T-helper 17 cell (primary cell): Measurements from ENCODE around the gene RALGAPA2. TPM values are rescaled to one million over a fixed set of nuclear protein-coding genes. Genes with fewer than 3 reads are reported as not detected.
A peak's percentile ranks its signal among the peaks of the same experiment; 100 is the strongest.
"Not testable (repeated sequence)": the region's sequence is repeated elsewhere in the genome, so short reads cannot be mapped to it uniquely, and the experiment has no call there.

ENCODE experiments used
- ATAC-seq: fragments of 150-1000 bp; cut with Tn5 transposase; 2 replicates; pipeline ENCODE4 v1.10.0; 2021; ENCODE audit warnings: mild to moderate bottlenecking, moderate library complexity
- DNase-seq, 3 donors: peaks; one replicate each; pipeline versions ENCODE4 v3.0.0 to v3.0.0-alpha.2; 2020 to 2021
- H3K9me3 ChIP-seq: one replicate; pipeline ENCODE4 v1.7.0; 2013; ENCODE audit warnings: low read length, mild to moderate bottlenecking; ENCODE audit not compliant: control insufficient read depth, poor library complexity, severe bottlenecking
- H3K27ac Mint-ChIP-seq: one replicate; pipeline ENCODE4 v1.8.0; 2022; ENCODE audit warnings: mild to moderate bottlenecking, moderate library complexity, mixed read lengths
- H3K27me3 Mint-ChIP-seq: one replicate; pipeline ENCODE4 v1.8.0; 2022; ENCODE audit warnings: mixed read lengths
- H3K36me3 Mint-ChIP-seq: one replicate; pipeline ENCODE4 v1.8.0; 2022; ENCODE audit warnings: low read depth, mixed read lengths
- H3K4me1 Mint-ChIP-seq: one replicate; pipeline ENCODE4 v1.8.0; 2022; ENCODE audit warnings: mild to moderate bottlenecking, mixed read lengths
- H3K4me3 Mint-ChIP-seq: one replicate; pipeline ENCODE4 v1.8.0; 2022; ENCODE audit warnings: mild to moderate bottlenecking, moderate library complexity, mixed read lengths
- total RNA-seq, 4 donors: library from RNA in 2 of 4; stranded (reverse) in 2 of 4; gene quantifications; one replicate each; pipeline ENCODE4 v1.2.3 and lab custom pipeline; 2022 to 2026

RALGAPA2 gene
- total RNA-seq, 2 donors from 2014 or later: 27.8 to 29.5 TPM

GRCh38 chr20:20547221-20547875 is 165.1 kb downstream of the RALGAPA2 start:
- Mint-ChIP-seq H3K4me1 (peaks cover 8% of the 10 kb centered on the region), H3K4me3 (no peak overlapping the region), H3K27ac (peak overlapping the region; percentile 57), H3K36me3 (peaks cover 8% of the 10 kb centered on the region), H3K27me3 (no peaks in the 10 kb centered on the region)
- ATAC-seq (no peak), DNase-seq (no peak)
- H3K9me3 ChIP-seq: no peaks in the 10 kb centered on the region

DNA sequence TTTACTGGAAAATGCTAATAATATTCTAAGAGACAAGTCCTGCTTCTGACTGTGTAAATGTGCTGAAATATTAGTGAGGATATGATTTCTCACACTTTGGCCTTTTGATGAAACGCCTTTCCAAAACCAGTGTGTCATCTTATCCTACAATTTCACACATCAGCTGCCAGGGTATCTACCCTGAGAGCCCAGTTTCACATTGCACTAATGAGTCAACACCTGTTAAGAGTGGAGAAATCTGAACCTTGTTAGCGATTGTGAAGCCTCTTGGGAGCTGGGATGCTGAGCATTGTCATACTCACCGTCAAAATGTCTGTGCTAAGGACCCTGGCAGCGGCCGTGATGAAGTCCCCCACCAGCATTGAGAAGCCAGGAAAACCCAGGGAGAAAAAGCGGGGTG is 166.0 kb downstream of the RALGAPA2 start:
- Mint-ChIP-seq H3K4me3 (no peak overlapping the region), H3K36me3 (peaks cover 11% of the 10 kb centered on the region), H3K4me1 (peaks cover 8% of the 10 kb centered on the region), H3K27me3 (no peaks in the 10 kb centered on the region), H3K27ac (peak overlapping the region; percentile 57)
- ATAC-seq: no peak
- DNase-seq: no peak
- no peaks in the 10 kb centered on the region for H3K9me3 ChIP-seq

- H3K27ac Mint-ChIP-seq, H3K9me3 ChIP-seq, H3K27me3 Mint-ChIP-seq, ATAC-seq, H3K4me1 Mint-ChIP-seq, H3K4me3 Mint-ChIP-seq, DNase-seq: not testable (repeated sequence)
- H3K36me3 Mint-ChIP-seq: peaks cover 11% of the 10 kb centered on the region
These were observed 169.1 kb downstream of the RALGAPA2 start for GRCh38 chr20:20543348-20543747.

DNA sequence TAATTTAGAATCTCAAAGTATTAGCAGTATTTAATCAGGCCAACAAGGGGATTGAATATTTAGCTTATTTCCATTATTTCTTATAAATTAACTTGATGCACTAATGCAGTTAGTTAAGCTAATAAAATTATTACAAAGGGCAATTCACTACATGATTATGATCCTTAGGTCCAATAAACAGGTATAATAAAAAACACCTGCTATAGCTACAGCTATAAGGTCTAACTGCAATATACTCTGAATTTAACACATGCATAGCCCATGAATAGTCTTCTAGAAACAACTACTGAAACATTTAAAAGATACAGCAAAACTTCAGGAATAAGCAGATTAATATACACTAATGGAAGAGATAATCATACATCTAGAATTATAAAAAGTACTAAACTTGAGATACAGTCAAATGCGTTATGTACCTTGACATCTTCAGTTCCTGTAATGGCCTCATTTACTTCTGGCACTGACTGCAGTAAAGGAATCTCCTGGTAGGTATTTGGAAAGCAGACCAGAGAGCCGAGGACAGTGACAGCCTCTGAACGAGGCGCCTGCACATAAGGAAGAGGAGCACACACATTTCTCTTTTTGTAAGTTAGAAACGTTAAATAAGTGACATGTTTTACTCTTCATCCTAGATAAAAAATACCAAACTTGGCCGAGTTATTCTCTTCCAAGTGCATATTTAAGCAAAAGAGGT is 176.1 kb downstream of the RALGAPA2 start:
- DNase-seq: no peak
- no peaks in the 10 kb centered on the region for H3K4me1 Mint-ChIP-seq
- ATAC-seq: no peak
- H3K27me3 Mint-ChIP-seq: no peaks in the 10 kb centered on the region
- no peak overlapping the region for H3K4me3 Mint-ChIP-seq
- no peak overlapping the region for H3K27ac Mint-ChIP-seq
- H3K36me3 Mint-ChIP-seq: peaks cover 7% of the 10 kb centered on the region
- no peaks in the 10 kb centered on the region for H3K9me3 ChIP-seq

DNA sequence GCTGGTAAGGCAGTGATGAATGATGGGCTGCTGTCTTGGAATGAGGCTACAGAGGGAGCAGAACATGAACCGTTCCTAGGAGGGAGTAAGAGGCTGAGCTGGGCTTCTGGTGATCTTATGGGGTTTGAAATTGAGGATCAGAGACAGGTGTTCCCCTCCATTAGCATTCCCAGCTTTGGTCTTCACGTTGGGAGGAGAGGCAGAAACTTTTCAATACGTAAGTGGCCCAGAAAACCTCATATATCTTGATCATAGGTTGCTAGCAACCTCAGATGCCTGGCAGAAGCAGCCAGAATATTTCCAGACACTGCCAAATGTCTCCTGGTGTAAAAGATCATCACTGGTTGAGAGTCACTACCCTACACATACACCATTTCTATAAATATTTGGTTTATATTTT is 177.4 kb downstream of the RALGAPA2 start:
- no peak overlapping the region for H3K4me3 Mint-ChIP-seq
- no peaks in the 10 kb centered on the region for H3K9me3 ChIP-seq
- peaks cover 7% of the 10 kb centered on the region for H3K36me3 Mint-ChIP-seq
- H3K27me3 Mint-ChIP-seq: no peaks in the 10 kb centered on the region
- no peak overlapping the region for H3K27ac Mint-ChIP-seq
- DNase-seq (no peak), ATAC-seq (no peak)
- no peaks in the 10 kb centered on the region for H3K4me1 Mint-ChIP-seq

DNA sequence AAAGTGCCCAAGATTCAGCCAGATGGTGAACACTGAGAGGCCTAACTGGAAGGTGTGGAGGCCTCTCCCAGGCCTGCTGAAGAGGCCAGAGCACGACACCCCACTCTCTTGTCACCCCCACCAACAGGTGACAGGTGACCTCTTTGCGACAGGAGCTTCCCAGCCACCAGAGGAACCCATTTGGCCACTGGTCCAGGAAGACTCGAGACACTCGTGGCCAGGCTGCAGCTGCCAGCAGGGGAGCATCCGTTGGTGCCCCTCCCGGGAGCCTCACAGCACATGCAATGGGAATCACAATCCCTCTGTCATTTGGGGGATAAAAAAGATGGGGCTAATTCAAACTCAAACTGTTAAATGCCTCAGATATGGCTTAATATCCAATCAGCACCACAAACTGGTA is 181.2 kb downstream of the RALGAPA2 start:
- peaks cover 16% of the 10 kb centered on the region for H3K36me3 Mint-ChIP-seq
- ATAC-seq (no peak), DNase-seq (no peak)
- H3K4me1 Mint-ChIP-seq: peaks cover 2% of the 10 kb centered on the region
- H3K27ac Mint-ChIP-seq: no peak overlapping the region
- no peaks in the 10 kb centered on the region for H3K9me3 ChIP-seq
- H3K27me3 Mint-ChIP-seq: no peaks in the 10 kb centered on the region
- no peak overlapping the region for H3K4me3 Mint-ChIP-seq

DNA sequence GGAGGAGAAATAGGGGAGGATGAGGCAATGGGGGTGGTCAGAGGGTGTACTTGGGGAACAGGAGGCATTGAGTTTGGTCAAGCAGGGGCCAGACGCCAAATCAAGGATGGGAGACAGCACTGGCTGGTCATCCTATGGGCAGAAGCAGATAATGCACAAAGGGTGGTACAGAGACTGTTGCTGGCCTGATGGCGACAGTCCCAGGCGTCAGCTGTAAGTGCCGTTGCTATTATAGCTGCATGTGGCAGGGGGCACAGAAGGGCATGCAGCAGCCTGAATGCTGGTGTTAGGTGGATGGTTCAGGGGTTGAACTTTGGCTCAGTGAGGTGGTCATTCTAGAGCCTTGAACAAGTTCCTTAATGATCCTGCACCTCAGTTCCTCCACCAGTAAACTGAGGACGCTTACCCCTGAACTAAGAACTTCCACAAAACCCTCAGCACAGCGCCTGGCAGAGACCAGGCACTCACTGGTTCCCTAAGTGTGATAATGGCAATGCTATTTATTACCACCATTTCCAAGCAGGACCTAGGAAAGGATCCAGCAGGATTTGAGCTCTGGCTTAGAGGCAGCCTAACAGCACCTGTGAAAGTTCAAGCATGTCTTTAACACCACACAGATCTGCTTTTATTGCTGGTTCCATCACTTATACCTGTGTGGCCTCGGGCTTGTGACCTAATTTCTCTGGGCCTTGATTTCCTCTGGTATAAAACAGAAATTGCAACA is 181.9 kb downstream of the RALGAPA2 start:
- Mint-ChIP-seq H3K4me3 (no peak overlapping the region), H3K27ac (no peak overlapping the region), H3K4me1 (peaks cover 2% of the 10 kb centered on the region), H3K36me3 (peaks cover 16% of the 10 kb centered on the region), H3K27me3 (no peaks in the 10 kb centered on the region)
- DNase-seq: no peak
- no peaks in the 10 kb centered on the region for H3K9me3 ChIP-seq
- ATAC-seq: no peak

DNA sequence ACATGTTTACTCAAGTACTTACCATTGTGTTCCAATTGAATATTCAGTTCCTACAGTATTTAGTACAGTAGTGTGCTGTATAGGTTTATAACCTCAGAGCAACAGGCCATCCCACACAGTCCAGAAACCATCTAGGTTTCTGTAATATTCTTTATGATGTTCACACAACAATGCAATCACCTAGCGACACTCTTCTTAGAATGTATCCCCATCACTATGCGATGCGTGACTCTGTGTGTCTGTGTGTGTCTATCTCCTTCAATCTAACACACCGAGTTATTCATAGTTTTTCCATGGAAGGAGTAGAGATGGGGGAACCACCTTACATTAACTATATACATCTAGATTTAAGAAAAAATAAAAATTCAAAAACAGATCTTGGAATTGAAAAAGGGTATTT is 182.8 kb downstream of the RALGAPA2 start:
- H3K9me3 ChIP-seq: no peaks in the 10 kb centered on the region
- DNase-seq (no peak), ATAC-seq (no peak)
- H3K27me3 Mint-ChIP-seq: no peaks in the 10 kb centered on the region
- H3K36me3 Mint-ChIP-seq: peaks cover 16% of the 10 kb centered on the region
- peaks cover 2% of the 10 kb centered on the region for H3K4me1 Mint-ChIP-seq
- H3K4me3 Mint-ChIP-seq: no peak overlapping the region
- no peak overlapping the region for H3K27ac Mint-ChIP-seq

- Mint-ChIP-seq H3K27ac (no peak overlapping the region), H3K36me3 (peaks cover 15% of the 10 kb centered on the region), H3K4me3 (no peak overlapping the region), H3K27me3 (no peaks in the 10 kb centered on the region), H3K4me1 (peaks cover 2% of the 10 kb centered on the region)
- ATAC-seq (no peak), DNase-seq (no peak)
- no peaks in the 10 kb centered on the region for H3K9me3 ChIP-seq
These were observed 183.6 kb downstream of the RALGAPA2 start for GRCh38 chr20:20528861-20529260.

DNA sequence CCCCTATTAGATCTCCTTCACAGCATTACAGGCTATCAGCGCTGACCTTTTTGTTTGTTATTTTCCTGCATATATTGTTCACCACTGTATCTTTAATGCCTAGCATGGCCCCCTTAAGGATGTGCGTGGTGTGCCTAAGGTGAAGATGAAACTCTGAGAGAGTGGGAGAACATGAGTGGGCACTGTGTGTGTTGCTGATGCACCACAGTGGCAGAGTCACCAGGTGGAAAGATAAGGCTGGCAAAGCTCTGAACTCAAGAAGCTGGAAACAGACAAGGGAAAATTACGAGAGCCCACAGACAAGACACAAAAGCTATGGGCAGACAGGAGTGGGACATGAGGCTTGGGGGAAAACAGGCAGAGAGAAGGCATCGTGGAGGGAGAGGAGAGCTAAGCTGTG is 184.8 kb downstream of the RALGAPA2 start:
- Mint-ChIP-seq H3K36me3 (peaks cover 14% of the 10 kb centered on the region), H3K27me3 (no peaks in the 10 kb centered on the region), H3K4me3 (no peak overlapping the region), H3K4me1 (peaks cover 2% of the 10 kb centered on the region), H3K27ac (no peak overlapping the region)
- no peaks in the 10 kb centered on the region for H3K9me3 ChIP-seq
- DNase-seq: no peak
- ATAC-seq: no peak

DNA sequence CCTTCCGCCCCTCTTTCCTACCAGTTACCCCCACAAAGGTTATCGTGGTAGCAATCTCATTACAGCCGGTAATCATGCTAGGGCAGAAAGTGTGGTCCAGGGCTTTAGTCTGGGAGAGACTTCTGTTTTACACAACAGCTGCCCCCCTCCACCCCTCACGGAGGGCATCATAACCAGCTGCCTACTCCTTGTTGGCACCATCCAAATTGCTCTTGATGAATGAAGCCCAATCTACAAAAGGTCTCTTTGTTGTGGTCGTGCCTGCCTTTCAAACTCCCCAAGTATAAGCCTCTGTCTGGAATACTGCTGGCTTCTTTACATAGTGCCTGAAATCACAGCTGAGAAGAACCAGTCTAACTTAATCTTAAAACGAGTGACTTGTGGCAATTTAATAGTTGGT is 186.7 kb downstream of the RALGAPA2 start:
- no peak for ATAC-seq

GRCh38 chr20:20525214-20525613 is 187.2 kb downstream of the RALGAPA2 start:
- ATAC-seq (no peak), DNase-seq (no peak)
- Mint-ChIP-seq H3K4me1 (peaks cover 2% of the 10 kb centered on the region), H3K36me3 (peaks cover 15% of the 10 kb centered on the region), H3K4me3 (no peak overlapping the region), H3K27me3 (no peaks in the 10 kb centered on the region), H3K27ac (no peak overlapping the region)
- no peaks in the 10 kb centered on the region for H3K9me3 ChIP-seq

More for the DNA sequence above, 186.7 kb downstream of the RALGAPA2 start:
- H3K4me1 Mint-ChIP-seq: peaks cover 2% of the 10 kb centered on the region
- H3K9me3 ChIP-seq: no peaks in the 10 kb centered on the region
- no peak overlapping the region for H3K27ac Mint-ChIP-seq
- H3K4me3 Mint-ChIP-seq: no peak overlapping the region
- H3K27me3 Mint-ChIP-seq: no peaks in the 10 kb centered on the region
- H3K36me3 Mint-ChIP-seq: peaks cover 10% of the 10 kb centered on the region
- no peak for DNase-seq

DNA sequence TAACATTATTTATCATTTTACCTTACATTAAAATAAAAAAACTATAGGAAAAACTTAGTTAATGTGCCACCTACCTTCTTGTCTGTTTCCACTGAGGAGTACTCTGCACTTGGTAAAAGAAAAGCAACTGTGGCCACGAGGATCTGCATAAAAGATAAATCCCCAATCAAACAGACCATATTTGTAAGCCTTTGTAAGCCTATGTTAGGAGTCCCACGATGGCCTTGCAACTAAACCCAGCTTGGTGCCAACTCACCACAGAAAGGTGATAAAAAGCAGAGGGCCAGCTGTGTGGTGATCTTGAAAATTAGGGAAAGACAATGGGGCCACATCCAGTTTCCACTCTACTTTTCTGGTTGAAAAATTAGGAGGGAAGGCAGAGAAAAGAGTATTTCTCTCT is 187.7 kb downstream of the RALGAPA2 start:
- peaks cover 2% of the 10 kb centered on the region for H3K4me1 Mint-ChIP-seq
- no peak overlapping the region for H3K4me3 Mint-ChIP-seq
- H3K27me3 Mint-ChIP-seq: no peaks in the 10 kb centered on the region
- no peak overlapping the region for H3K27ac Mint-ChIP-seq
- no peaks in the 10 kb centered on the region for H3K9me3 ChIP-seq
- ATAC-seq (no peak), DNase-seq (no peak)
- H3K36me3 Mint-ChIP-seq: peaks cover 15% of the 10 kb centered on the region
